ENCODE data around the gene CCDC83. TPM values are rescaled to one million over a fixed set of nuclear protein-coding genes. Genes with fewer than 3 reads are reported as not detected.
"Not testable (repeated sequence)": the region's sequence is repeated elsewhere in the genome, so short reads cannot be mapped to it uniquely, and the experiment has no call there.

Gene CCDC83
- total RNA-seq, 1 experiment from 2014 or later = not detected

DNA sequence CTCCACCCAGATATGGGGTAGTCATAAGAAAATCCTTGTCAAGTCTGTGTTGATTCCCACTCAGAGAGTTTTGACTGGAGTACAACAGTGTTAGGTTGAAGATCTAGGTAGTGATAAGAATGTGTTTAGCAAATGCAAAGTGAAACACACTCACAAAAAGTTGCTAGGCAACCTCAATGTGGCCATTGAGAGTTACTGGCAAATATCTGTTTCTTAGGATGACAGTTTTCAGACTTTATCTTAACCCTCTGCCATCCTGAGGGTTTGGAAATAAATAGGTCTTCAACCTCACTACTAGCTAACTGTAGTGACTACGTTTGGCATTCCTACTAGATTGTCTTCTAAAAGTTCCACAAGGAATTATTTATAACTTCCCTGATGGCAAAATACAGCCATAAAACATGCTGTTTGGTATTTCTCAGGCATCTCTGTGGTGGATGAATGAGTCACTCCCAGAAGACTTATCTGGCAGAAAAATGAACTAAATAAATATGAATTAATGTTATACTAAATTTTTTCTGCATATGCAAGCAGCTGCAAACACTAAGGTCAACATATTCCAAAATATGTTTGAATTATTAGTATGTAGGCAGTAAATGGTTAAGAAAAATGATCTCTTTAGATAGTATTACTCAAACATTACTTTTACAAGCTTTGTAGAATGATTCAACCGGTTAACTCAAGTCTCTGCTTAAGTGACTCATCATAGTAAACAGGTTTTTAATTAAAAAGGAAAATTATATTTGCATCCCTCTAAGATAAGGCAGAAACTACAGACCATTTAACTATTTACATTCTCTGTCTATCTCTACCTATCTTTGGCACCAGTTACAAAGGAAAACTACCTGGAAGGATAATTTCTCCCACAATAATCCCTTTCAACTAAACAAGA, 27.2 kb upstream of the CCDC83 start:
- no peak for DNase-seq (ENCODE audit: low read depth, low spot score)
- in situ Hi-C loops (cut with HindIII; ENCODE audit: low pct_unique_long_range_greater_than_20kb, low sequenced_read_pairs) = no loop called here

GRCh38 chr11:85828640-85828978, 26.6 kb upstream of the CCDC83 start:
- no peak for DNase-seq (ENCODE audit: low read depth, low spot score)
- in situ Hi-C loops (cut with HindIII; ENCODE audit: low pct_unique_long_range_greater_than_20kb, low sequenced_read_pairs) = no loop called here

DNA sequence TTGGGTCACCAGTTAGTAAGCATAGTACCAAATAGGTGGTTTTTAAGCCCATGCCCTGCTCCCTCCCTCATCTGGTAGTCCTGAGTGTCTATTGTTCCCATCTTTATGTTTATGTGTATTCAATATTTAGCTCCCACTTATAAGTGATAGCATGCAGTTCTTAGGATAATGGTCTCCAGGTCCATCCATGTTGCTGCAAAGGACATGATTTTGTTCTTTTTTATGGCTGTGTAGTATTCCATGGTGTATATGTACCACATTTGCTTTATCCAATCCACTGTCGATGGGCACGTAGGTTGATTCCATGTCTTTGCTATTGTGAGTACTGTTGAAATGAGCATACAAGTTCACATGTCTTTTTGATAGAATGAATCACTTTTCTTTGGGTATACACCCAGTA, 26.0 kb upstream of the CCDC83 start:
- in situ Hi-C loops (cut with HindIII; ENCODE audit: low pct_unique_long_range_greater_than_20kb, low sequenced_read_pairs) = no loop called here
- no peak for DNase-seq (ENCODE audit: low read depth, low spot score)

GRCh38 chr11:85831050-85831449, 24.1 kb upstream of the CCDC83 start:
- DNase-seq (ENCODE audit: low read depth, low spot score) = no peak
- in situ Hi-C loops (cut with HindIII; ENCODE audit: low pct_unique_long_range_greater_than_20kb, low sequenced_read_pairs) = no loop called here

- no peak for DNase-seq (ENCODE audit: low read depth, low spot score)
- in situ Hi-C loops (cut with HindIII; ENCODE audit: low pct_unique_long_range_greater_than_20kb, low sequenced_read_pairs) = no loop called here
Observed at GRCh38 chr11:85835263-85835662, 19.9 kb upstream of the CCDC83 start.

GRCh38 chr11:85835729-85836128, 19.5 kb upstream of the CCDC83 start:
- DNase-seq (ENCODE audit: low read depth, low spot score) = no peak

GRCh38 chr11:85840932-85841331, 14.3 kb upstream of the CCDC83 start:
- in situ Hi-C loops (cut with HindIII; ENCODE audit: low pct_unique_long_range_greater_than_20kb, low sequenced_read_pairs); DNase-seq (ENCODE audit: low read depth, low spot score): not testable (repeated sequence)

More at GRCh38 chr11:85835729-85836128, 19.5 kb upstream of the CCDC83 start:
- in situ Hi-C loops (cut with HindIII; ENCODE audit: low pct_unique_long_range_greater_than_20kb, low sequenced_read_pairs) = no loop called here

DNA sequence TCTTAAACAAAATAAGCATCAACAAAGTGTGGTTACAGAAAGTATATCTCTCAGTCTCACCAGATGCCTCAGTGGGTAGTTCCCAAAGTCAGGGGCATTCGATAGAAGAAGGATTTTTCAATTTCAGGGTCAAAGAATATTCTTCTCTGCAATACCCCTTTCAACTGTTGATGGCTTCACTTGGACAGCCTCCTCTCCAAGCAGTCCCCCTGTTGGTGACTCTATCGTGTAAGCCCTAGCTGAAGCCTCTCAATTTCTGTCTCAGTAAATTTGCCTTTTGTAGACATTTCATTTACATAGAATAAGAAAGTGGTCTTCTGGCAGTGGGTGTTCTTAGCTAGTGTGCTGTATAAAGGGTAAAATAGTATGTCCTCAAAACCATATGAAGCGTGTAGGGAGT, 11.3 kb upstream of the CCDC83 start:
- in situ Hi-C loops (cut with HindIII; ENCODE audit: low pct_unique_long_range_greater_than_20kb, low sequenced_read_pairs) = no loop called here
- DNase-seq (ENCODE audit: low read depth, low spot score) = no peak

DNA sequence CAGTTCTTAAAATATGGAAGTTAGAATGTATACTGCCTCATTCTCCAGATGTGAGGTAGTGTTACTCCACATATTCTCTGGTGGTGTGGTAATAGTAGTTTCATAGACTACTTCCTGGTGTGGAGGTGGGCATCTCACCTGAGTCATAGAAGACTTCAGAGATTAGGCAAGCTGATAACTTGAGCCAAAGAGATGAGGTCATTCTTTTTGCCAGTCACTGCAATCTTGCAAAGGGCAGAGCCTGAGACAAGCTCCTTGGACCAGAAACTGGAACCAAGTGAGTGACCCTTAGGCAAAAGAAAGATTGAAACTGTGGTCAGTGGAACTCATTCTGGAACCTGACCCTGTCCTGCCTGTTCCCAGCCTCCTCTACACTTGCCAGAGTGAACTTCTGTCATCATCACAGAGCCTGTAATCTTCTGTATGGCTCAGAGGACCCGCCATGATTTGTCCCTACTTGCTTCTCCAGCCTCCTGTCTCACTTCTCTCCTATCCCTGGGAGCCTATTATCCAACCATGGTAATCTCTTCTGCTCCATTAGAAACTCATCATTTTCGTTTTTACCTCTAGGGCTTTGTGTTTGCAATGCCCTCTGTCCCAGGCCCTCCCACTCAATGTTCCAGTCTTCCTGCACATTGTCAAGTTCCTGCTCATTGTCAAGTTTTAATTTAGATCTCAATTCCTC, 10.6 kb upstream of the CCDC83 start:
- in situ Hi-C loops (cut with HindIII; ENCODE audit: low pct_unique_long_range_greater_than_20kb, low sequenced_read_pairs) = no loop called here
- DNase-seq (ENCODE audit: low read depth, low spot score) = no peak

- DNase-seq (ENCODE audit: low read depth, low spot score) = no peak
- in situ Hi-C loops (cut with HindIII; ENCODE audit: low pct_unique_long_range_greater_than_20kb, low sequenced_read_pairs) = no loop called here
Observed at GRCh38 chr11:85845124-85845631, 10.0 kb upstream of the CCDC83 start.

GRCh38 chr11:85847436-85847835, 7.7 kb upstream of the CCDC83 start:
- DNase-seq (ENCODE audit: low read depth, low spot score) = no peak
- in situ Hi-C loops (cut with HindIII; ENCODE audit: low pct_unique_long_range_greater_than_20kb, low sequenced_read_pairs) = no loop called here

- no peak for DNase-seq (ENCODE audit: low read depth, low spot score)
- in situ Hi-C loops (cut with HindIII; ENCODE audit: low pct_unique_long_range_greater_than_20kb, low sequenced_read_pairs) = no loop called here
Observed at GRCh38 chr11:85848006-85848405, 7.2 kb upstream of the CCDC83 start.

DNA sequence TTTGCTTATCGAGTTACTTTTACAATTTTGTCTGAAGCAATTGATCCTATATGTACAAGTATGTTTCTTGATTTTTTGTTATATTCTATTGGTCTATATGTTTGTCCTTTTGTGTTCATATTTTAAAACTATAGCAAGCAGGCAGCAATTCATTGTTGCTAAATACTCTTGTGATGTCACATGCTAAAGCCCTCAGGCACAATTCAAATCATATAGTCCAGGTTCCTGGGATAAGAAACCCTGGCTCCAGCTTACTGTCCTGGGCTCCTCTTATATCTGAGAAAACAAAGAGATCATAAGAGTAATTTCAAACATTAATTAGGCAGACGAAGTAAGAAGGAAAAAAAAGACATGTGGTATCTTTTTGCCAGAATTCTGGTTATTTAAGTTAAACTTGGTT, 6.6 kb upstream of the CCDC83 start:
- no peak for DNase-seq (ENCODE audit: low read depth, low spot score)
- in situ Hi-C loops (cut with HindIII; ENCODE audit: low pct_unique_long_range_greater_than_20kb, low sequenced_read_pairs) = no loop called here

DNA sequence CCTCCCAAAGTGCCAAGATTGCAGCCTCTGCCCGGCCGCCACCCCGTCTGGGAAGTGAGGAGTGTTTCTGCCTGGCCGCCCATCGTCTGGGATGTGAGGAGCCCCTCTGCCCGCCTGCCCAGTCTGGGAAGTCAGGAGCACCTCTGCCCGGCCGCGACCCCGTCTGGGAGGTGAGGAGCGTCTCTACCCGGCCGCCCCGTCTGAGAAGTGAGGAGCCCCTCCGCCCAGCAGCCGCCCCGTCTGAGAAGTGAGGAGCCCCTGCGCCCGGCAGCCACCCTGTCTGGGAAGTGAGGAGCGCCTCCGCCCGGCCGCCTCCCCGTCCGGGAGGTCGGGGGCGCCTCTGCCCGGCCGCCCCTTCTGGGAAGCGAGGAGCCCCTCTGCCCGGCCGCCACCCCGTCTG, 2.4 kb upstream of the CCDC83 start:
- DNase-seq (ENCODE audit: low read depth, low spot score); in situ Hi-C loops (cut with HindIII; ENCODE audit: low pct_unique_long_range_greater_than_20kb, low sequenced_read_pairs): not testable (repeated sequence)

DNA sequence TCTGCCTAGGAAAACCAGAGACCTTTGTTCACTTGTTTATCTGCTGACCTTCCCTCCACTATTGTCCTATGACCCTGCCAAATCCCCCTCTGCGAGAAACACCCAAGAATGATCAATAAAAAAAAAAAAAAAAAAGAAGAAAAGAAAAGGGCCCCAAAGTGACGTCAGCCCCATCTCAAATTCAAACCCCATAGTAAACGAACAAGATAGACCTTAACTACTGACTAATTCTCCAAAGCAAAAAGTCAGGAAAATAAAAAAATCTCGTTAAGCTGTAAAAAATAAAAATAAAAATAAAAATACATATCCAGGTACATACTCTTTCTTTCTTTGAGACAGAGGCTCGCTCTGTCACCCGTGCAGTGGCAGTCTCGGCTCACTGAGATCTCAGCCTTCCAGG, 1.6 kb upstream of the CCDC83 start:
- DNase-seq (ENCODE audit: low read depth, low spot score); in situ Hi-C loops (cut with HindIII; ENCODE audit: low pct_unique_long_range_greater_than_20kb, low sequenced_read_pairs): not testable (repeated sequence)

DNA sequence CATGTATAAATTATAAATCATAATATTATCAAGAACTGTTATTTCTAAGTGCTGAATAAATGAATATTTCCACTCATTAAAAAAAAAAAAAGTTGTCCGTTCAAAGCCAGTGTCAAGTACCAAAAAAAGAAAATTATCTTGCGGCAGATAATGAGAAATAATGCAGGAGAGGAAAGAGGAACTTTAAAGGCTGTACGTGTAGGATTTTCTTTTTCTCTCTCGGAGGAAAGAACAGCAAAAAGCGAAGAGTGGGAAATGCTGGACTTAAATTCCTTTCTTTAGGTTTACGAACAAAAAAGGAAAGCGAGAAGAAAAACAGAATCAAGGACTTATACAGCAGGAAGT, 999 bp upstream of the CCDC83 start:
- no peak for DNase-seq (ENCODE audit: low read depth, low spot score)
- in situ Hi-C loops (cut with HindIII; ENCODE audit: low pct_unique_long_range_greater_than_20kb, low sequenced_read_pairs) = no loop called here

DNA sequence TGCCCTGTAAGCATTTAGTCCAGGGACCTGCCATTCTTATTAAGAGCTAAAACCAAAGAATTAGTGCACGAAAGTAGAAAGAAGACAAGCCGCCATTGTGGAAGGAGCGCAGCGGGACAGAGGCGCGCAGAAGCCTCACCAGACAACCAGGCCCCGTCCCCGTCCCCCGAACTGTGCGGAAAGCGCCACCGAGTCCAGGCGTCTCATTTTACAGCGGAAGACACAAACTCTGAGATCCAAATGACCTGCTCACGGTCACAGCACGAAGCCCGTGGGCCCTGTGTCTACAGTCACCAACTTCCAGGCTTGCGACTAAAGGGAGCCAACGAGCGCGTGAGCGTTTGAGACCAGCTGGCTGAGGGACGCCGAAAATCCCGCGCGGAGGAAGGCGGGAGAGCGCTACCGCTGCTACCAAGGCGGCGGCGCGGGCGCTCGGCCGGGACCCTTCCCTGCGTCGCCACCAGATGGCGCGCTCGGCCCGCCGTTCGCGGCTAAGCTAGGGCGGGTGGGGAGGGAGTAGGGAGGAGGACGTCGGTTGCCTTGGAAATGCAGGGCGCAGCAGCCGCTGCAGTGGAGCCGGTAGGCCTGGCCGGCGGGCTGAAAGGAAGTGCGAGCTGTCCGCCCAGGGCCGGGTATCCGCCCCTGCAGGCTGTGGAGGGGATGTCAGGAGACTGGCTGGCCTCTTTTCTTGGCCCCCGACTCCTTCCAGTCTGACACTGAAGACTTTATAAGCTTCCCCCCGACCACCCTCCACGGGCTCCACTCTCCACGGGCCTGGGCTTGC, 434 bp upstream of the CCDC83 start:
- peak; percentile 85 for DNase-seq (ENCODE audit: low read depth, low spot score)
- in situ Hi-C loops (cut with HindIII; ENCODE audit: low pct_unique_long_range_greater_than_20kb, low sequenced_read_pairs) = no loop called here

DNA sequence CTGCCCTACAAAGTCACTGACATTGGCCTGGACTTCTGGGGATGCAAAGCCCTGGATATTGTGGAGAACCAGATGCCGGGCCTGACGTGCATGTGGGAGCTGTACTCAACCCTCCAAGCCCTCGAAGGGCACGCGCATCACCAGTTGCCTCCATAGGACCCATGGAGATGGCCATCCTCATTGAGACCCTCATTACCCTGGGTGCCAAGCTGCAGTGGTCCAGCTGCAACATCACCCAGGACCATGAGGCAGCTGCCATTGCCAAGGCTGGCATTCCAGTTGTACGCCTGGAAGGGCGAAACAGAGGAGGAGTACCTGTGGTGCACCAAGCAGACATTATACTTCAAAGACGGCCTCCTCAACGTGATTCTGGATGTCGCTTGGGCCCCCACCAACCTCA, 1.9 kb downstream of the CCDC83 start:
- DNase-seq (ENCODE audit: low read depth, low spot score) = no peak
- in situ Hi-C loops (cut with HindIII; ENCODE audit: low pct_unique_long_range_greater_than_20kb, low sequenced_read_pairs) = no loop called here

All from SK-MEL-5 (cell line).